WTC11 (cell line): ENCODE measurements around the gene PAXIP1. TPM values are rescaled to one million over a fixed set of nuclear protein-coding genes. Genes with fewer than 3 reads are reported as not detected.
A peak's percentile ranks its signal among the peaks of the same experiment; 100 is the strongest.

Experiments
- ATAC-seq: fragments of 200-7000 bp; cut with Tn5 transposase; 2 replicates; pipeline ENCODE4 v1.10.0; 2021; ENCODE audit warnings: mild to moderate bottlenecking, moderate library complexity
- CTCF ChIA-PET: fragments of 300-600 bp; sonication (Branson Sonifier 250); formaldehyde crosslinking; loops from one replicate; lab custom pipeline; 2021; ENCODE audit warnings: antibody characterized with exemption; lab: Charles Lee
- POLR2A ChIA-PET: fragments of 350-600 bp; sonication (Branson Sonifier 250); formaldehyde crosslinking; loops from one replicate; lab custom pipeline; 2021; ENCODE audit warnings: antibody characterized with exemption; lab: Charles Lee
- DNase-seq: peaks from one replicate; pipeline ENCODE4 v3.0.0; 2021; ENCODE audit warnings: low spot score
- H3K27ac Mint-ChIP-seq: 2 replicates; pipeline ENCODE4 v1.8.0; 2021; ENCODE audit warnings: mixed read lengths
- H3K27me3 Mint-ChIP-seq: 2 replicates; pipeline ENCODE4 v1.8.0; 2021; ENCODE audit warnings: low read depth, mild to moderate bottlenecking, moderate library complexity, mixed read lengths
- H3K36me3 Mint-ChIP-seq: 2 replicates; pipeline ENCODE4 v1.8.0; 2021; ENCODE audit warnings: mixed read lengths
- H3K4me1 Mint-ChIP-seq: 2 replicates; pipeline ENCODE4 v1.8.0; 2022; ENCODE audit warnings: mixed read lengths
- H3K4me3 Mint-ChIP-seq: 2 replicates; pipeline ENCODE4 v1.8.0; 2021; ENCODE audit warnings: mild to moderate bottlenecking, moderate library complexity, mixed read lengths
- H3K9me3 Mint-ChIP-seq: 2 replicates; pipeline ENCODE4 v1.8.0; 2021; ENCODE audit warnings: mixed read lengths
- CREM ChIP-seq: sonication (generic); formaldehyde crosslinking; IDR thresholded peaks from 2 replicates; pipeline ENCODE4 v1.8.1; 2022; ENCODE audit warnings: mild to moderate bottlenecking, missing genetic modification reagents, moderate library complexity
- E2F1 ChIP-seq: sonication (generic); formaldehyde crosslinking; IDR thresholded peaks from 2 replicates; pipeline ENCODE4 v1.8.0; 2022; ENCODE audit warnings: mild to moderate bottlenecking, missing genetic modification reagents
- ESRRA ChIP-seq: sonication (generic); formaldehyde crosslinking; IDR thresholded peaks from 2 replicates; pipeline ENCODE4 v1.8.1; 2022; ENCODE audit warnings: mild to moderate bottlenecking, missing genetic modification reagents, borderline replicate concordance
- ETV6 ChIP-seq: sonication (generic); formaldehyde crosslinking; IDR thresholded peaks from 2 replicates; pipeline ENCODE4 v1.8.1; 2022; ENCODE audit warnings: mild to moderate bottlenecking, missing genetic modification reagents
- FOXK1 ChIP-seq: sonication (generic); formaldehyde crosslinking; IDR thresholded peaks from 2 replicates; pipeline ENCODE4 v1.8.0; 2022; ENCODE audit warnings: mild to moderate bottlenecking, moderate library complexity, missing genetic modification reagents
- FOXP1 ChIP-seq: sonication (generic); formaldehyde crosslinking; IDR thresholded peaks from 2 replicates; pipeline ENCODE4 v1.8.0; 2022; ENCODE audit warnings: missing genetic modification reagents, mild to moderate bottlenecking, moderate library complexity, borderline replicate concordance
- HMGA2 ChIP-seq: fragments of 250-450 bp; sonication (Bioruptor Pico); IDR thresholded peaks from 2 replicates; pipeline ENCODE4 v1.4.0; 2021; ENCODE audit warnings: mild to moderate bottlenecking, moderate library complexity
- JAZF1 ChIP-seq: fragments of 250-450 bp; sonication (Bioruptor Pico); IDR thresholded peaks from 2 replicates; pipeline ENCODE4 v1.9.0; 2021; ENCODE audit warnings: moderate library complexity, mild to moderate bottlenecking, inconsistent platforms
- JUN ChIP-seq: sonication (generic); formaldehyde crosslinking; IDR thresholded peaks from 2 replicates; pipeline ENCODE4 v1.8.0; 2023; ENCODE audit warnings: mild to moderate bottlenecking, missing genetic modification reagents
- MAX ChIP-seq: sonication (generic); formaldehyde crosslinking; IDR thresholded peaks from 2 replicates; pipeline ENCODE4 v1.8.0; 2022; ENCODE audit warnings: mild to moderate bottlenecking, missing genetic modification reagents
- MXD4 ChIP-seq: fragments of 250-450 bp; sonication (Bioruptor Pico); IDR thresholded peaks from 2 replicates; pipeline ENCODE4 v1.8.0; 2021; ENCODE audit warnings: mild to moderate bottlenecking, moderate library complexity, borderline replicate concordance
- TEAD4 ChIP-seq: sonication (generic); formaldehyde crosslinking; IDR thresholded peaks from 2 replicates; pipeline ENCODE4 v1.8.0; 2022; ENCODE audit warnings: mild to moderate bottlenecking, missing genetic modification reagents
- TP53 ChIP-seq: sonication (generic); formaldehyde crosslinking; IDR thresholded peaks from 2 replicates; pipeline ENCODE4 v1.8.1; 2023; ENCODE audit warnings: mild to moderate bottlenecking, missing genetic modification reagents
- ZNF232 ChIP-seq: sonication (generic); formaldehyde crosslinking; IDR thresholded peaks from 2 replicates; pipeline ENCODE4 v1.8.0; 2022; ENCODE audit warnings: mild to moderate bottlenecking, missing genetic modification reagents
- ZNF512 ChIP-seq: sonication (generic); formaldehyde crosslinking; IDR thresholded peaks from 2 replicates; pipeline ENCODE4 v1.8.1; 2022; ENCODE audit warnings: missing genetic modification reagents, borderline replicate concordance
- total RNA-seq: library from RNA; stranded (reverse); gene quantifications from 3 replicates; pipeline ENCODE4 v1.2.3, GENCODE V29; 2021
- TF ChIP-seq, protein P1 (sequence below): sonication (generic); formaldehyde crosslinking; IDR thresholded peaks from 2 replicates; pipeline ENCODE4 v1.8.1; 2023; ENCODE audit warnings: mild to moderate bottlenecking, missing genetic modification reagents
- TF ChIP-seq, protein P2 (sequence below): sonication (generic); formaldehyde crosslinking; IDR thresholded peaks from 2 replicates; pipeline ENCODE4 v1.8.1; 2022; ENCODE audit warnings: low read depth, mild to moderate bottlenecking, moderate library complexity, missing genetic modification reagents, borderline replicate concordance
- TF ChIP-seq, protein P3 (sequence below): sonication (generic); formaldehyde crosslinking; IDR thresholded peaks from 2 replicates; pipeline ENCODE4 v1.8.0; 2022; ENCODE audit warnings: mild to moderate bottlenecking, missing genetic modification reagents
- TF ChIP-seq, protein P4 (sequence below): fragments of 250-450 bp; sonication (Bioruptor Pico); IDR thresholded peaks from 2 replicates; pipeline ENCODE4 v1.9.0; 2021; ENCODE audit warnings: mild to moderate bottlenecking

PAXIP1 gene
- total RNA-seq, 1 experiment from 2014 or later, result 34.1 TPM

- H3K4me1 Mint-ChIP-seq, result no peaks in the 10 kb centered on the region
- no peak for TF ChIP-seq ETV6 (CRISPR knock-in tag)
- TF ChIP-seq JAZF1 (CRISPR knock-in tag), result no peak
- no peaks in the 10 kb centered on the region for H3K27me3 Mint-ChIP-seq
- H3K9me3 Mint-ChIP-seq, result no peaks in the 10 kb centered on the region
- peaks cover 34% of the 10 kb centered on the region for H3K36me3 Mint-ChIP-seq
- H3K4me3 Mint-ChIP-seq, result no peak overlapping the region
- H3K27ac Mint-ChIP-seq, result 0 out of 2 replicates have a peak overlapping the region, but pooled peaks have one; percentile 21
- ATAC-seq (no peak), DNase-seq (no peak)
- CTCF ChIA-PET, result interaction anchor here (0.9 to 1.9 kb wide), 2 partner anchors 32 to 58 kb away, joined by 4 to 5 read pairs; no protein-coding TSS in a partner anchor
- POLR2A ChIA-PET, result no interaction called here
Measured at GRCh38 chr7:154985230-154985629, 17.7 kb downstream of the PAXIP1 start.

DNA sequence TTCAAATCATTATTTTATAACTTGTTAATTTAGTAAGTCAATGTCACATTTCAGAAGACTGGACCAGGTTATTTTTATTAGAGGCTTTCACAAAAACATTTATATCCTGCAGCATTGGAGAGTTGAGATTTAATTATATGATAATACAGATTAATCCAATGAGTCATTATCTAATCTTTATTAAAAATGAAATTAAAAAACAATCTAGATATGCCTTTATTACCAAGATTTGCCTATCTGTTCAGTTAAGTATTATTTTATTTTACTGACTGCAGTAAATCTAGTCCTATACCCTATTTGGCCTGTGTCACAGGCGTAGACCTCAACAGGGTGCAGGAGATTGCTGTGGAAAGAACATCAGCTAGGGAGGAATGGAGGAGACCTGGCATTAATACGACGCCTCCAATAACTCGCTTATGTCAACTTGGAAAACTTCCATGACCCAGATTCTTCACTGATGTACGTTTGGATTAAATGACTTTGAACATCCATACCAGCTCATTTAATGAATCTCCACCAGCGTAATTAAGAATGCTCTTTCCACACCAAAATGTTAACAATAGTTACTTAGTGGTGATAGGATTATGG lies 18.2 kb downstream of the PAXIP1 start:
- no peak overlapping the region for H3K27ac Mint-ChIP-seq
- H3K9me3 Mint-ChIP-seq, result no peaks in the 10 kb centered on the region
- no peak overlapping the region for H3K4me3 Mint-ChIP-seq
- no peak for TF ChIP-seq ZNF232
- no peak for TF ChIP-seq CREM (CRISPR knock-in tag)
- no peak for TF ChIP-seq TP53 (CRISPR knock-in tag)
- TF ChIP-seq, protein P1, sequence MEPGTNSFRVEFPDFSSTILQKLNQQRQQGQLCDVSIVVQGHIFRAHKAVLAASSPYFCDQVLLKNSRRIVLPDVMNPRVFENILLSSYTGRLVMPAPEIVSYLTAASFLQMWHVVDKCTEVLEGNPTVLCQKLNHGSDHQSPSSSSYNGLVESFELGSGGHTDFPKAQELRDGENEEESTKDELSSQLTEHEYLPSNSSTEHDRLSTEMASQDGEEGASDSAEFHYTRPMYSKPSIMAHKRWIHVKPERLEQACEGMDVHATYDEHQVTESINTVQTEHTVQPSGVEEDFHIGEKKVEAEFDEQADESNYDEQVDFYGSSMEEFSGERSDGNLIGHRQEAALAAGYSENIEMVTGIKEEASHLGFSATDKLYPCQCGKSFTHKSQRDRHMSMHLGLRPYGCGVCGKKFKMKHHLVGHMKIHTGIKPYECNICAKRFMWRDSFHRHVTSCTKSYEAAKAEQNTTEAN (CRISPR knock-in tag), result no peak
- no peak for TF ChIP-seq MAX
- no peak for TF ChIP-seq MXD4
- TF ChIP-seq, protein P2, sequence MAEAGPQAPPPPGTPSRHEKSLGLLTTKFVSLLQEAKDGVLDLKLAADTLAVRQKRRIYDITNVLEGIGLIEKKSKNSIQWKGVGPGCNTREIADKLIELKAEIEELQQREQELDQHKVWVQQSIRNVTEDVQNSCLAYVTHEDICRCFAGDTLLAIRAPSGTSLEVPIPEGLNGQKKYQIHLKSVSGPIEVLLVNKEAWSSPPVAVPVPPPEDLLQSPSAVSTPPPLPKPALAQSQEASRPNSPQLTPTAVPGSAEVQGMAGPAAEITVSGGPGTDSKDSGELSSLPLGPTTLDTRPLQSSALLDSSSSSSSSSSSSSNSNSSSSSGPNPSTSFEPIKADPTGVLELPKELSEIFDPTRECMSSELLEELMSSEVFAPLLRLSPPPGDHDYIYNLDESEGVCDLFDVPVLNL, result no peak
- TF ChIP-seq FOXP1, result no peak
- TF ChIP-seq ZNF512, result no peak
- no peak for TF ChIP-seq FOXK1 (CRISPR knock-in tag)
- TF ChIP-seq ESRRA (CRISPR knock-in tag), result no peak
- no peak for TF ChIP-seq JUN (CRISPR knock-in tag)
- TF ChIP-seq TEAD4 (CRISPR knock-in tag), result no peak
- TF ChIP-seq, protein P3, sequence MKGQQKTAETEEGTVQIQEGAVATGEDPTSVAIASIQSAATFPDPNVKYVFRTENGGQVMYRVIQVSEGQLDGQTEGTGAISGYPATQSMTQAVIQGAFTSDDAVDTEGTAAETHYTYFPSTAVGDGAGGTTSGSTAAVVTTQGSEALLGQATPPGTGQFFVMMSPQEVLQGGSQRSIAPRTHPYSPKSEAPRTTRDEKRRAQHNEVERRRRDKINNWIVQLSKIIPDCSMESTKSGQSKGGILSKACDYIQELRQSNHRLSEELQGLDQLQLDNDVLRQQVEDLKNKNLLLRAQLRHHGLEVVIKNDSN (CRISPR knock-in tag), result no peak
- TF ChIP-seq, protein P4, sequence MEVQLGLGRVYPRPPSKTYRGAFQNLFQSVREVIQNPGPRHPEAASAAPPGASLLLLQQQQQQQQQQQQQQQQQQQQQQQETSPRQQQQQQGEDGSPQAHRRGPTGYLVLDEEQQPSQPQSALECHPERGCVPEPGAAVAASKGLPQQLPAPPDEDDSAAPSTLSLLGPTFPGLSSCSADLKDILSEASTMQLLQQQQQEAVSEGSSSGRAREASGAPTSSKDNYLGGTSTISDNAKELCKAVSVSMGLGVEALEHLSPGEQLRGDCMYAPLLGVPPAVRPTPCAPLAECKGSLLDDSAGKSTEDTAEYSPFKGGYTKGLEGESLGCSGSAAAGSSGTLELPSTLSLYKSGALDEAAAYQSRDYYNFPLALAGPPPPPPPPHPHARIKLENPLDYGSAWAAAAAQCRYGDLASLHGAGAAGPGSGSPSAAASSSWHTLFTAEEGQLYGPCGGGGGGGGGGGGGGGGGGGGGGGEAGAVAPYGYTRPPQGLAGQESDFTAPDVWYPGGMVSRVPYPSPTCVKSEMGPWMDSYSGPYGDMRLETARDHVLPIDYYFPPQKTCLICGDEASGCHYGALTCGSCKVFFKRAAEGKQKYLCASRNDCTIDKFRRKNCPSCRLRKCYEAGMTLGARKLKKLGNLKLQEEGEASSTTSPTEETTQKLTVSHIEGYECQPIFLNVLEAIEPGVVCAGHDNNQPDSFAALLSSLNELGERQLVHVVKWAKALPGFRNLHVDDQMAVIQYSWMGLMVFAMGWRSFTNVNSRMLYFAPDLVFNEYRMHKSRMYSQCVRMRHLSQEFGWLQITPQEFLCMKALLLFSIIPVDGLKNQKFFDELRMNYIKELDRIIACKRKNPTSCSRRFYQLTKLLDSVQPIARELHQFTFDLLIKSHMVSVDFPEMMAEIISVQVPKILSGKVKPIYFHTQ (CRISPR knock-in tag), result no peak
- no peak for TF ChIP-seq E2F1 (CRISPR knock-in tag)
- TF ChIP-seq HMGA2, result no peak
- H3K36me3 Mint-ChIP-seq, result peaks cover 35% of the 10 kb centered on the region
- DNase-seq, result no peak
- ATAC-seq, result no peak
- CTCF ChIA-PET, result interaction anchor here (0.7 to 1.9 kb wide), 3 partner anchors 31 to 360 kb away, joined by 4 to 5 read pairs (median 4); no protein-coding TSS in a partner anchor
- POLR2A ChIA-PET, result no interaction called here
- H3K27me3 Mint-ChIP-seq, result no peaks in the 10 kb centered on the region
- no peaks in the 10 kb centered on the region for H3K4me1 Mint-ChIP-seq
